ENCODE data around the gene DCUN1D2.
"Not testable (repeated sequence)": the region's sequence is repeated elsewhere in the genome, so short reads cannot be mapped to it uniquely, and the experiment has no call there.

DCUN1D2 gene

GRCh38 chr13:113490496-113491417 lies at the start of gene DCUN1D2:
DCUN1D2 (minus strand) TSS chr13:113490711; CDS start chr13:113490669, 42 bp downstream.
- DNase-seq (ENCODE audit: low read depth, low spot score): no peak

DNA sequence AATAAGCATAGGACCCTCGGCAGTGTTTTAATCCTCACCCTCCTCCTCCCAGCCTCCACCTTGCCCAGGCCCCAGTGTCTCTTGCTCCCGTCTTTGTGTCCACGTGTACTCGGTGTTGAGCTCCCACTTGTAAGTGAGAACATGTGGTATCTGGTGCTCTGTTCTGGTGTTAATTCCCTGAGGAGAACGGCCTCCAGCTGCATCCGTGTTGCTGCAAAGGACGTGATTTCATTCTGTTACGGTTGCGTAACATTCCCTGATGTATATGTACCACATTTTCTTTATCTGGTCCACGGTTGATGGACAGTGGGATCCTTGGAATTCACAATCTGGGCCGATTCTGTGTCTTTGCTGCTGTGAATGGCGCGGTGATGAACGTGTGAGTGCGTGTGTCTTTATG lies 49.3 kb upstream of the DCUN1D2 start:
- DNase-seq (ENCODE audit: low read depth, low spot score): no peak

DNA sequence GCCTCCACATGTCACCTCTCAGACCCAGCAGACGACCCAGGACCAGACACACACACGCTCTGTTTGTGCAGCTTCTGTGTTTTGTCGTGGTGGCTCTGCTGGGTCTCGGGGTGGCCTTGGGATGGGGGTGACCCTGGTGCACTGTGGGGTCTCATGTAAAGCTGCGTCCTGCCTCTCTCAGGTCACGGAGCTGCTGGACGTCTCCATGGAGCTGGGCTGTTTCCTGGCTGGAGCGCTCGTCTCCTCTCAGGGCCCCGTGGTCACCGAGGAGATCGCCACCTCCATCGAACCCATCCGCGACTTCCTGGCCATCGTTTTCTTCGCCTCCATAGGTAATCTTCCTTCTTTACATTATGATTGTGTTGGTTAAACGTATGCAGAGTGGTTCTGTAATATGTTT lies 48.7 kb upstream of the DCUN1D2 start:
- DNase-seq (ENCODE audit: low read depth, low spot score): no peak

DNA sequence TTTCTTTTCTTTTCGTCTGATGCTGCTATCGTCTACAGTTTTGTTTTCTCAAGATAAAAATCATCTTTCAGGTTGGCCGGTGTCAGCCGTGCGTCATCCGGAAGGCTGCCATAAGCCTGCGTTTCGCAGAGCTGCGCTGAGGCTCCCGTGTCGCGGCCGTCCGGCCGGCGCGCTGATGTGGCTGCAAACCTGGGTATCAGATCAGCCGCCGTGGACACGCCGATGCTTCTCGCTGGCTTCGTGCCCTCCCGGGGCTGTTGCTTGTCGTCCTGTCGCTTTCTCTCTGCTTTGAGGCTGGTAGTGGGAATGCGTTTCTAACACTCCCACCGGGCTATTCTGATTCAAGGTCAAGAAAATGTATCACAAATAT lies 48.2 kb upstream of the DCUN1D2 start:
- DNase-seq (ENCODE audit: low read depth, low spot score): no peak

GRCh38 chr13:113537909-113538688 lies 47.6 kb upstream of the DCUN1D2 start:
- DNase-seq (ENCODE audit: low read depth, low spot score): no peak

GRCh38 chr13:113537205-113537604 lies 46.7 kb upstream of the DCUN1D2 start:
- DNase-seq (ENCODE audit: low read depth, low spot score): no peak

GRCh38 chr13:113536461-113537110 lies 46.1 kb upstream of the DCUN1D2 start:
- no peak for DNase-seq (ENCODE audit: low read depth, low spot score)

DNA sequence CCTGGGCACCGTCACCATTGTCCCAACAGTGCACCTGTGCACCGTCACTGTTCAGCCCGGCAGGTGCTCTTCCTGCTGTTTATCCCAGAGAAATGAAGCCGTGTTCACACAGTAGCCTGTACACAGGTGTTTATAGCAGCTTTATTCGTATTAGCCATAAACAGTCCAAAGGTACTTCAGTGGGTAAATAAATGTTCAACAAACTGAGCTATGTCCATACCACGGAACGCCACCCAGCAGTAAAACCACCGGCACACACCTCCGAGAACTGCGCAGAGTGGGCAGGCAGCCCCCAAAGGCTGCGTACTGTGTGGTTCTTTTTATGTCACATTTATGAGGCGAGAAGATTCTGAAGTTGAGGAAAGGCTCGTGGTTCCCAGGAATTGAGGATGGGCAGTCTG lies 44.9 kb upstream of the DCUN1D2 start:
- DNase-seq (ENCODE audit: low read depth, low spot score): no peak

DNA sequence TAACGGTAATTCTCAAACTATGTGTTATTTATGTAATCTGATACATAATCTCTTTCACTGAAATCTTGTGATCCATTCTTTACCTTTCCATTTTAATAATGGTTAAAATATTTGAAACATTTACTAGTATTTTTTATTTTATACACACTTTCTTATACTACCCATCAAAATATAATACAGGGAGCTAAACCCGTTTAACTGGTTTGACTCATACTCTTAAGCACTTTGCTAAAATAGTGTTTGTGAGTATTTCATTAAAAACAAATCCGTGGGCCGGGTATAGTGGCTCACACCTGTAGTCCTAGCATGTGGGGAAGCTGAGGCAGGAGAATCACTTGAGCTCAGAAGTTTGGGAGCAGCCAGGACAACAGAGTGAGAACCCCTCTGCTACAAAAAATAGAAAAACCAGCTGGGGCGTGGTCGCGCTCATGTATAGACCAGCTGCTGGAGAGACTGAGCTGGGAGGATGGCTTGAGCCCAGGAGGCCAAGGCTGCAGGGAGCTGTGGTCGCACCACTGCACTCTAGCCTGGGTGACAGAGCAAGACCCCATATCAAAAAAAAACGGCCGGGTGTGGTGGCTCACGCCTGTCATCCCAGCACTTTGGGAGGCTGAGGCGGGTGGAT lies 43.8 kb upstream of the DCUN1D2 start:
- DNase-seq (ENCODE audit: low read depth, low spot score): no peak

- no peak for DNase-seq (ENCODE audit: low read depth, low spot score)
Measured at GRCh38 chr13:113533161-113533840, 42.8 kb upstream of the DCUN1D2 start.

DNA sequence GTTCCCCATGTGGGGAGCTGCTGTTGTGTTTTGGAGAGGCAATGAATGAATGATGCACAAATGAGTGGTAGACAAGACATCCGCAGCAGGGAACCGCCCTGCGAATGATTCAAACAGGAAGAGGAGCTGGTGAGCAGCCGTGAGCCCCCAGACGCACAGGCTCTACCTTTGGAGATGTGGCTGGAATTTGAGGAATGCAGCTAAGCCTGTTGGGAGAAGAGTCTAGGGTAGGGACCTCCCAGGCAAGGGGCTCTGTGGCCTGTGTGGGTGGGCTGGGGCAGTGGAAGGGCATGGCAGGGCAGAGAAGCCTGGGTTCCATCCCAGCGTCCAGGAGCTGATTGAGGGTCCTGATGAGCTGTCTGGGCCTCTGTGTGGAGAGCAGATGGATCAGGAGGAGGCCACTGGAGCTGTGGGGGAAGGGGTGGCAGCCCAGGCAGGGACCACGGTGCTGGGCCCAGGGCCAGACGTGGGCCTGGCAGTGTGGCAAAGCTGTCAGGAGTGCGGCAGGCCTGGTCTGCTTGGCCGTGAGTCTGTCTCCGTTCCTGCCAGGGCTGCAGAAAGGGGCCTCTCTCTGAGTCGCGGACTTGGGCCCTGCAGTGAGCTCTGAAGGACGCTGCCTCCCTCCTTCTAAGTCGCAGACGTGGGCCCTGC lies 41.8 kb upstream of the DCUN1D2 start:
- no peak for DNase-seq (ENCODE audit: low read depth, low spot score)

DNA sequence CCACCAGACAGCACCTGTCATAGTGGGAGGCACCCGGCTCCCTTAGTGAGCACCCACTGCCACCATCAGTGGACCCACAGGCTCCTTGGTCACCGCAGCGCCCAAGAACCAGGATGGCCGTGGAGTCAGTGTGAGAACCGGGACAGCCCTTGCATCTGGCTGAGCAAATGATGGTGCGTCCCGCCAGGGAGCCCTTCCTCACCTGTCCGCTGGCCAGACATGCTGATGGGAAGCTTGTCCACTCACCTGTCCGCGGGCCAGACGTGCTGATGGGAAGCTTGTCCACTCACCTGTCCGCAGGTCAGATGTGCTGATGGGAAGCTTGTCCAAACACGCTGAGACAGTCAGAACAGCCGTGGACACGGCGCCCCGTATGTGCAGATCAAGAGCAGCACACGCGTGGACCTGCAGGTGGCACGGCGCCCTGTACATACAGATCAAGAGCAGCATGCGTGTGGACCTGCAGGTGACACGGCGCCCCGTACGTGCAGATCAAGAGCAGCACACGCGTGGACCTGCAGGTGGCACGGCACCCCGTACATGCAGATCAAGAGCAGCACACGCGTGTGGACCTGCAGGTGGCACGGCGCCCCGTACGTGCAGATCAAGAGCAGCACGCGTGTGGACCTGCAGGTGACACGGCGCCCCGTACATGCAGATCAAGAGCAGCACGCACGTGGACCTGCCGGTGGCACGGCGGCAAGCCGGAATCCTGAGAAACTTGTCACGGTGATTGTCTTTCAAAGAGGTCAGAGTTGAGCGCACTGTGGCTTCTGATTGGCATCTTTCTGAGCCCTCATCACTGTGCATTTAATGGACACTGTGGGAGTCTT lies 40.7 kb upstream of the DCUN1D2 start:
- no peak for DNase-seq (ENCODE audit: low read depth, low spot score)

GRCh38 chr13:113528813-113529180 lies 38.3 kb upstream of the DCUN1D2 start:
- no peak for DNase-seq (ENCODE audit: low read depth, low spot score)

DNA sequence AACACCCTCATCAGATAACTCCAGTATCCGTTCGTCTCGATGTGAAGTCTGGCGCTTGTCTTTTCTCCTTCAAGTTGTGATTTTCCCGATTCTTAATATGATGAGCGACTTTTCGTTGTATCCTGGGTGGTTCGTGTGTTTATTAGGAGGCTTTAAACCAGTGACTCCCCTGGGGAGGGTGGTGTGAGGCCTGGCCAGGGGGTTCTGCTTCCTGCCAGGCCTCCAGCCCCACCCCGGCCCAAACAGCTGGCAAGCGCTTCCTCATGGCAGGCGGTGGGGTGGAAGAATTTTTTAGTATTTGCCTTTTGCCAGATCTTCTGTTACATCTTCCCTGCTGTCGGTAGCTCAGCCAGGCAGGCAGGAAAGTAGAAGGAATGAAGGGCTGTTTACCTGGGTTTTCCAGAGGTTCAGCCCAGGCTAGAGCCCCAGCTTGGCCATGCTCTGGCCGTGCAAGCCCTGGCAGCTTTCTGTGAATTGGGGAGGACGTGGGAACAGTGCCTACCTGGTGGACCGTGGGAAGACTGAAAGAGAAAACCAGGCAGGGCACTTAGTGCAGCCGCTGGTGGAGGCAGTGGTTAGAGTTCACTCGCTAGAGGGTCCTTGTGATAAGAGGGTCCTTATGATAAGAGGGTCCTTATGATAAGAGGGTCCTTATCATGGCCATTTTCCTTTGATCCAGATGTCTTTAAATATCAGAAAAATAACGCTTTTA lies 37.7 kb upstream of the DCUN1D2 start:
- no peak for DNase-seq (ENCODE audit: low read depth, low spot score)

DNA sequence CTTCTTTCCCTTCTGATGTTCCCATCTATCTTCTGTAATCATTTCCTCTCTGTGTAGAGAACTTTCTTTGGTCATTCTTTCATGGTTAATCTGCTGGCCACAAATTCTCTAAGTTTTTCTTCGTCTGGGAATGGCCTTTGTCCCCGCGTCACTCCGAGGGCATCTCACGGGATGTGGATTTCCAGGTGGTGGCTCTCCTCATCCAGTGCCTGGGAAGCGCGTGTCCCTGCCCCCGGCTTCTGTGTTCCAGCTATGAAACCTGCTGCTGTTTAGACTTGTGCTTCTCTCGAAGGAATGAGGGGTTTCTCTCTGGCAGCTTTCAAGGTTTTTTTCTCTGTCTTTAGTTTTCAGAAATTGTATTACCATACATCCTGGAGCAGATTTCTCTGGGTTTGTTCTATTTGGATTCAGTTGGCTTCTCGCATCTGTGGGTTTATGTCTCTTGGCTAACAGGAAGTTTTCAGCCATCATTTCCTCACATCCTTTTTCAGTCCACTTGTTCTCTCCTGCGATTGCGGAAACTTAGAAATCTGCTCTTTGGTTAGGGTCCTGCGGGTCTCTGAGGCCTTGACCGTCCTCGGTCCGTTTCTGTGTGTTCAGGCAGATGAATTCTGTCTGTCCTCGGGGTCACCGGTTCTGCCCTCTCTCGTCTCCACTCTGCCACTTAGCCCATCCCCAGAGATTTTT lies 36.9 kb upstream of the DCUN1D2 start:
- no peak for DNase-seq (ENCODE audit: low read depth, low spot score)

DNA sequence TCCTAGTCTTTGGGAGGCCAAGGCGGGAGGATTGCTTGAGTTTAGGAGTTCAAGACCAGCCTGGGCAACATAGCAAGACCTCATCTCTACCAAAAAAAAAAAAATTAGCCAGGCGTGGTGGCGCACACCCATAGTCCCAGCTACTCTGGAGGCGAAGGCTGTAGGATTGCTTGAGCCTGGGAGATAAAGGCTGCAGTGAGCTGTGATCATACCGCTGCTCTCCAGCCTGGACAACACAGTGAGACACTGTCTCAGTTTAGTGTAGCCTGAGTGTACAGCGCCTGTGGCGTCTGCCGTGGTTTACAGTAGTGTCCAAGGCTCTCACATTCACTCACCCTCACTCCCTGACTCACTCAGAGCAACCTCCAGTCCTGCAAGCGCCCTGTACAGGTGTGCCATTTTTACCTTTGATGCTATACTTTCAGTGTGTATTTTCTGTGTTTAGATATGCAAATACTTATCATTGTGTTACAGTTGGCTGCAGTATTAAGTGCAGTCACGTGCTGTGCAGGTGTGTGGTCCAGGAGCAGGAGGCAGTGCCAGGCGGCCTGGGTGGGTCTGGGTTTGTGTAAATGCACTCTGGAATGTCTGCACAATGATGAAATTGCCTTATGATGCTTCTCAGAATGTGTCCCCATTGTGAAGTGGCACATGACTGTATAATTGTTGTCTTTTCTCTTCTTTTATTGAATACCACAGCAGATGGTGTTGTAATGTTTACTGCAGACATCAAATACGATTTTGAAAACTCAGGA lies 36.1 kb upstream of the DCUN1D2 start:
- no peak for DNase-seq (ENCODE audit: low read depth, low spot score)

DNA sequence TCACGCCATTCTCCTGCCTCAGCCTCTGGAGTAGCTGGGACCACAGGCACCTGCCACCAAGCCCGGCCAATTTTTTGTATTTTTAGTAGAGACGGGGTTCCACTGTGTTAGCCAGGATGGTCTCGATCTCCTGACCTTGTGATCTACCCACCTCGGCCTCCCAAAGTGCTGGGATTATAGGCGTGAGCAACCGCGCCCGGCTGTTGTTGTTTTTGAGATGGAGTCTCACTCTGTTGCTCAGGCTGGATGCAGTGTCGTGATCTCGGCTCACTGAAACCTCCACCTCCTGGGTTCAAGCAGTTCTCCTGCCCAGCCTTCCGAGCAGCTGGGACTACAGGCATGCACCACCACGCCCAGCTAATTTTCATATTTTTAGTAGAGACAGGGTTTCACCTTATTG lies 31.9 kb upstream of the DCUN1D2 start:
- not testable (repeated sequence) for DNase-seq (ENCODE audit: low read depth, low spot score)

DNA sequence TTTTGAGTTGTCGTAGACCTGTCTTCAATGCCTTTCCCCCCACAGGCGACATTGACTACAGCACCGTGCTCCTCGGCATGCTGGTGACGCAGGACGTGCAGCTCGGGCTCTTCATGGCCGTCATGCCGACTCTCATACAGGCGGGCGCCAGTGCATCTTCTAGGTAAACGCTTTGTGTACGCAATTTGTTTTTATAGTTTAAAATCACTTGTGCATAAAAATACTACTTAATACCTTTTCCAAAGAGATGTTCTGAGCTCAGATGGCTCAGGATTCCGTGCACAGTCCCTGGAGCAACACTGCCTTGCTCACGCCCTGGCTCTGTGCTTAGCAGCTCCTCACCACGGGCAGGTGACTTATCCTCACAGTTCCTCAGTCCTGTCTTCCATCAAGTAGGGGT lies 30.1 kb upstream of the DCUN1D2 start:
- no peak for DNase-seq (ENCODE audit: low read depth, low spot score)
